Spleen (tissue), 7 donors: ENCODE measurements around the gene ULBP1.

Experiments
- CTCF ChIP-seq, 11 experiments: fragments of 200-600 bp in 7 of 11; fragments of 450-650 bp in 4 of 11; sonication (generic) in 4 of 11; IDR thresholded peaks in 8 of 11; conservative IDR thresholded peaks in 3 of 11; 1 replicate in 7 of 11; 2 replicates in 4 of 11; pipeline versions ENCODE4 v1.4.0 to v1.8.0; 2016 to 2021; ENCODE audit warnings: antibody characterized with exemption in 11 of 11, inconsistent platforms in 4 of 11, mild to moderate bottlenecking in 1 of 11
- POLR2A ChIP-seq, 3 donors: fragments of 450-650 bp; IDR thresholded peaks; one replicate each; pipeline ENCODE4 v1.5.1; 2017; ENCODE audit warnings: antibody characterized with exemption in 3 of 3, mild to moderate bottlenecking in 1 of 3
- POLR2AphosphoS5 ChIP-seq, 3 donors: sonication (generic); formaldehyde crosslinking; IDR thresholded peaks; one replicate each; pipeline ENCODE4 v1.5.1; 2017; ENCODE audit warnings: antibody characterized with exemption in 3 of 3
- donor health status: DM: no; HTN: no; CAD: no; lungs with moderate emphysema.
- donor health status: DM: no; HTN: no; CAD: no.
- donor health status: DM: no; HTN: no; CAD: no.

- TF ChIP-seq CTCF (IDR thresholded peaks at IDR 0.05 in 8 of 11, conservative IDR thresholded peaks at IDR 0.05 in 3 of 11) (no peak), POLR2A (IDR thresholded peaks at IDR 0.05) (no peak), POLR2AphosphoS5 (IDR thresholded peaks at IDR 0.05) (no peak)
Observed at GRCh38 chr6:149935668-149936067, 28.1 kb upstream of the ULBP1 start.
